ENCODE measurements around the gene DCP1B.

DCP1B gene

GRCh38 chr12:1906579-1906978, 97.7 kb downstream of the DCP1B start:
- DNase-seq: no peak

GRCh38 chr12:1904875-1905274, 99.4 kb downstream of the DCP1B start:
- DNase-seq: no peak

GRCh38 chr12:1896964-1897363, 107.3 kb downstream of the DCP1B start:
- no peak for DNase-seq

Measured in hypothalamus (tissue), 51 donors.